HG03521 (cell line): Measurements from ENCODE around the gene ALOX15B.
"Not testable (repeated sequence)": the region's sequence is repeated elsewhere in the genome, so short reads cannot be mapped to it uniquely, and the experiment has no call there.

ENCODE experiments used
- ATAC-seq: cut with Tn5 transposase; IDR thresholded peaks from one replicate; pipeline ENCODE4 v1.9.1; 2021; ENCODE audit warnings: mild to moderate bottlenecking, moderate library complexity; ENCODE audit not compliant: unreplicated experiment

ALOX15B gene

GRCh38 chr17:8061851-8062250 is 23.0 kb downstream of the ALOX15B start:
- ATAC-seq: not testable (repeated sequence)

DNA sequence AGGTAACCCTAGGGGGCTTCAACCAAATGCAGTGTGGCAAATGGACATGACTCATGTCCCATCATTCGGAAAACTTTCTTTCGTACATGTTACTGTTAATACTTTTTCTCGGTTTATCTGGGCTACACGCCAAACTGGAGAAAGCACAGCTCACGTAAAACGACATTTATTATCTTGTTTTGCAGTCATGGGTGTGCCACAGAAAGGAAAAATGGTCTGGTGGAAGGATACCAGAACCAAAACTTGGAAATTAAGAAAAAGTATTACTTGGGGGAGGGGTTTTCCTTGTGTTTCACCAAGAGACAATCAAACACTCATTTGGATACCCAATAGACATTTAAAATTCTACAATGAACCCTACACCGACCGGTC is 23.6 kb downstream of the ALOX15B start:
- ATAC-seq: no peak

GRCh38 chr17:8062807-8063483 is 24.1 kb downstream of the ALOX15B start:
- ATAC-seq: no peak

DNA sequence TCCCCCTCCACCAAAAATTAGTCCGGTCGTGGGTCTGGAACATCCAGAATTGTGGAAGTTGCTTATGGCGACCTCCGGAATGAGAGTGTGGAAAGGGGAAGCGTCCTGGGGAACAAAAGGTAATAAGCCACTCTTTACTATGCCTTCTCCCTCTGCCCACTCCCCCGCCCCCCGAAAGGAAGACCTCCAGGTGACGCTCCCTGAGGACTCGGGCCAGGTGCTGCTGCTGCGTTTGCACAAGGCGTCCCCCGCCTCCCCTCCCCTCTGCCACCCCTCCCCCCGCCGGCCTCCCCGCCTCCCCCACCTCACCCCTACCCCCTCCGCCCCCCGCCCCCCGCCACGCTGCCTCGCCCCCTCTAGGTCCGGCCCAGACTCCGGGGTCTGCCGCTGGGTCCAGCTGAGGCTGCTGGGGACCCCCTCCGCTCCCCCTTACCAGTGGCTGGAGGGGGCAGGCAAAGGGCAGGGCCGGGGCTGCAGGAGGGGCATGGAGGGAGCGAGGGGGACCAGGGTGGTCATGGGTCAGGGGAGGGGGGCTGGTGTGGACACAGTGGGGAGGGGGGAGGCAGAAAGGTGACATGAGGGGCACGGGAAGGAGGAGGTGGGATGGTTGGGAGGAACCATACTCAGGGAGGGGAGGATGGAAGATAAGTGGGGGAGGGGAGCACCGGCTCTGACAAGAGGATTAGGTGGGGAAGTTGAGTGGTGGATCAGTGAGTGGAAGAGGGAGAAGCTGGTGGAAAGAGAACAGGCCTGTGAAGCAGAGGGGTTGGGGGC is 25.1 kb downstream of the ALOX15B start:
- ATAC-seq: no peak

- no peak for ATAC-seq
Measured at GRCh38 chr17:8064561-8065019, 25.7 kb downstream of the ALOX15B start.

GRCh38 chr17:8066841-8067775 is 28.2 kb downstream of the ALOX15B start:
- no peak for ATAC-seq

DNA sequence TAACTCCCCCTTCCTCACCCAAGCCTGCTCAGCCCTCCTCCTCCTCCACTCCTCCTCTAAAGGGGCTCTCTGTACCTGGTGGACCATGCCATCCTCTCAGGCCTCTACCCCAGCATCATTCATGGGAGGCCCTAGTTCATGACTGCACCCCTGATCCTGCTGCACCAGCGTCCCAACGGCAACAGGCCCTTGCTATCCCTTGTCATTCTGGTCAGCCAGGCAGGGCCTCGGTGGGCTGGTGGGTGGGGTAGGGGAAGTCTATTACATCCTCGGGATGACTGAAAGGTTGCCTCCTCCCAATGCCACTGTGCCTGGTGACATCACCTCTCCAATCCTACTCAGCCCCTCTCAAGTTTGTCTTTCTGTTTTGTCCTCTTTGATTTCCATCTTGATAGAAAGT is 28.9 kb downstream of the ALOX15B start:
- no peak for ATAC-seq

GRCh38 chr17:8068736-8069586 is 30.1 kb downstream of the ALOX15B start:
- ATAC-seq: no peak

- ATAC-seq: no peak
Measured at GRCh38 chr17:8069587-8069860, 30.7 kb downstream of the ALOX15B start.

- no peak for ATAC-seq
Measured at GRCh38 chr17:8071496-8071895, 32.6 kb downstream of the ALOX15B start.

GRCh38 chr17:8072341-8072728 is 33.5 kb downstream of the ALOX15B start:
- no peak for ATAC-seq

GRCh38 chr17:8072729-8073461 is 34.0 kb downstream of the ALOX15B start:
- ATAC-seq: no peak

GRCh38 chr17:8073627-8074484 is 35.0 kb downstream of the ALOX15B start:
- ATAC-seq: no peak

GRCh38 chr17:8074554-8074953 is 35.7 kb downstream of the ALOX15B start:
- no peak for ATAC-seq

DNA sequence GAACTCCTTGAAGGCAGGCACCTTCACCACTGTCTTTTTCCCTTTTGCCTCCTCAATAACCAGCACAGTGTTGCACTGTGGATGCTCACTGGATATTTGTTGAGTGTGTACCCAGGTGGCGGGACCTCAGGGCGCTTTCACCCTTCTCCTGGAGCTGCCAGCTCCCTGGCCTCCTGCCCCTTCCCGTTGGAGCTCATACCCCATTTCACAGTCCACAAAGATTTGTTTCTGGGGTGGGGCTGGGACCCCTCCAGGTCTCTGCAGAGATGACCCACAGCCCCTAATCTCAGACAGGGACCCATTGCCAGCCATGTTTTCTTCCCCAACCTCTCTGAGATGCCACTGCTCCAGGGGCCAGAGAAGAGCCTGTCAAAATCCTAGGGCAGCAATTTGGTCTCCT is 36.2 kb downstream of the ALOX15B start:
- no peak for ATAC-seq

- ATAC-seq: no peak
Measured at GRCh38 chr17:8075574-8076342, 36.9 kb downstream of the ALOX15B start.

- no peak for ATAC-seq
Measured at GRCh38 chr17:8076502-8077266, 37.8 kb downstream of the ALOX15B start.

DNA sequence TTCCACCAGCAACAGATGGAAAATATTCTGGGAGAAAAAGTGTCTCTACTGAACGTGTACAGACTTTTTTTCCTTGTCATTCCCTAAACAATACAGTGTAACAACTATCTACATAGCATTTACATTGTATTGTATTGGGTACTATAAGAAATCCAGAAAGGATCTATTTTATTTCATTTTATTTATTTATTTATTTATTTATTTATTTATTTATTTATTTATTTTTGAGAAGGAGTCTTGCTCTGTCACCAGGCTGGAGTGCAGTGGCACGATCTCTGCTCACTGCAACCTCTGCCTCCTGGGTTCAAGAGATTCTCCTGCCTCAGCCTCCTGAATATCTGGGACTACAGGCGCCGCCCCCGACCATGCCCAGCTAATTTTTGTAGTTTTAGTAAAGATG is 39.1 kb downstream of the ALOX15B start:
- ATAC-seq: not testable (repeated sequence)
